Epithelial cell of esophagus (primary cell): ENCODE measurements around the gene SYT14.
A peak's percentile ranks its signal among the peaks of the same experiment; 100 is the strongest.

Source experiments
- DNase-seq: peaks from one replicate; pipeline ENCODE4 v3.0.0; 2010; ENCODE audit warnings: low read depth
- H3K4me3 ChIP-seq: 2 replicates; pipeline ENCODE4 v1.5.1; 2011; ENCODE audit warnings: mild to moderate bottlenecking, low read length, control low read depth
- TF ChIP-seq, protein P1 (sequence below): IDR thresholded peaks from 2 replicates; pipeline ENCODE4 v1.5.1; 2011; ENCODE audit warnings: low read depth, mild to moderate bottlenecking, low read length, control low read depth, inconsistent platforms; ENCODE audit not compliant: insufficient read depth; ENCODE audit errors: missing control alignments

The SYT14 gene

GRCh38 chr1:209945377-209945776 lies 7.4 kb downstream of the SYT14 start:
- TF ChIP-seq, protein P1, sequence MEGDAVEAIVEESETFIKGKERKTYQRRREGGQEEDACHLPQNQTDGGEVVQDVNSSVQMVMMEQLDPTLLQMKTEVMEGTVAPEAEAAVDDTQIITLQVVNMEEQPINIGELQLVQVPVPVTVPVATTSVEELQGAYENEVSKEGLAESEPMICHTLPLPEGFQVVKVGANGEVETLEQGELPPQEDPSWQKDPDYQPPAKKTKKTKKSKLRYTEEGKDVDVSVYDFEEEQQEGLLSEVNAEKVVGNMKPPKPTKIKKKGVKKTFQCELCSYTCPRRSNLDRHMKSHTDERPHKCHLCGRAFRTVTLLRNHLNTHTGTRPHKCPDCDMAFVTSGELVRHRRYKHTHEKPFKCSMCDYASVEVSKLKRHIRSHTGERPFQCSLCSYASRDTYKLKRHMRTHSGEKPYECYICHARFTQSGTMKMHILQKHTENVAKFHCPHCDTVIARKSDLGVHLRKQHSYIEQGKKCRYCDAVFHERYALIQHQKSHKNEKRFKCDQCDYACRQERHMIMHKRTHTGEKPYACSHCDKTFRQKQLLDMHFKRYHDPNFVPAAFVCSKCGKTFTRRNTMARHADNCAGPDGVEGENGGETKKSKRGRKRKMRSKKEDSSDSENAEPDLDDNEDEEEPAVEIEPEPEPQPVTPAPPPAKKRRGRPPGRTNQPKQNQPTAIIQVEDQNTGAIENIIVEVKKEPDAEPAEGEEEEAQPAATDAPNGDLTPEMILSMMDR: no peak
- H3K4me3 ChIP-seq: no peak overlapping the region
- no peak for DNase-seq

DNA sequence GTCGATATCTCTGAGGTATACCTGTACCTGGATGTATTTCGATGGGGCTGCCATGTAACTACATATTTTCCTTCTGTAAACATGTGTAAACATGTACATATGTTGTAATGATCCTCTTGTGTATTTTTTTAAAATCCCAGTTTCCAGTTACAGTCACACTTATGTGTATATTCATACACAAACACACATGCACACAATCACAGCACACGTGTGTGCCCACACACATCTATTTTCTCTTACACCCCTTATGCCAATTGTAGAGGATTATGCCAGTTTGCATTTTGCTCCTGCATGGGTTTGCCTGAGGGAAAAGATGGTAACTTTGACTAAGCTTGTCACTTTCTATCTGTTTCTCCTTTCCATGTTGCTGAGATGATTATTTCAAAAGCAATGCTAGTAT lies 10.1 kb downstream of the SYT14 start:
- no peak overlapping the region for H3K4me3 ChIP-seq
- no peak for DNase-seq
- TF ChIP-seq, protein P1: no peak

GRCh38 chr1:209956116-209956515 lies 18.1 kb downstream of the SYT14 start:
- H3K4me3 ChIP-seq: no peak overlapping the region
- TF ChIP-seq, protein P1: no peak

GRCh38 chr1:209959623-209960022 lies 21.6 kb downstream of the SYT14 start:
- H3K4me3 ChIP-seq: no peak overlapping the region
- TF ChIP-seq, protein P1: no peak
- no peak for DNase-seq

More at GRCh38 chr1:209956116-209956515, 18.1 kb downstream of the SYT14 start:
- DNase-seq: peak; percentile 17

- TF ChIP-seq, protein P1: no peak
- DNase-seq: no peak
- no peak overlapping the region for H3K4me3 ChIP-seq
Observed at GRCh38 chr1:209960926-209961325, 22.9 kb downstream of the SYT14 start.

DNA sequence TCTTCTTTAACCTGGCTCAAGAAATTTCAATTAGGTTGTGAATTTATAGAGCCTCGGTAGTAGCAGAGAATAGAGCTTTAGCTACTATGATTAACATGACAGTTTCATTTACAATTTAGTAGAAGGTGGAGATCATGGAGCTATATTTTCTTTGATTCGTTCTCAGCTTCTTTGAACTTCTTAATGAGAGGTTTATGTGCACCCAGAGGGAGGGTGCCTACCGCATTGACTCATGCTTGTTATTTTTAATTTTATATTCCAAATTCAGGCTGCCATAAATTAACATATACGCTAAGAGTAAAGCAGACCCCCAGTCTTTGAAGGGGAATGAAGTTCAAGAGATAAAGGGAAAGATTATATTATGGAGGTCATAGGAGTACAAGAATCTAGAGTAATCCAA lies 24.4 kb downstream of the SYT14 start:
- no peak for DNase-seq
- H3K4me3 ChIP-seq: no peak overlapping the region
- TF ChIP-seq, protein P1: no peak

- DNase-seq: no peak
- TF ChIP-seq, protein P1: no peak
- H3K4me3 ChIP-seq: no peak overlapping the region
Observed at GRCh38 chr1:209962856-209963255, 24.8 kb downstream of the SYT14 start.
